Activated CD4-positive, alpha-beta T cell treated with anti-CD3 and anti-CD28 coated beads, Interleukin-2, amount 50 U/mL, for 24 hours (primary cell): Measurements from ENCODE around the gene PTK6.
A peak's percentile ranks its signal among the peaks of the same experiment; 100 is the strongest.
"Not testable (repeated sequence)": the region's sequence is repeated elsewhere in the genome, so short reads cannot be mapped to it uniquely, and the experiment has no call there.

Experiments used
- DNase-seq, 2 donors: peaks; one replicate each; pipeline ENCODE4 v3.0.0-alpha.2; 2020; ENCODE audit warnings: low read depth in 1 of 2, low spot score in 1 of 2

The PTK6 gene

DNA sequence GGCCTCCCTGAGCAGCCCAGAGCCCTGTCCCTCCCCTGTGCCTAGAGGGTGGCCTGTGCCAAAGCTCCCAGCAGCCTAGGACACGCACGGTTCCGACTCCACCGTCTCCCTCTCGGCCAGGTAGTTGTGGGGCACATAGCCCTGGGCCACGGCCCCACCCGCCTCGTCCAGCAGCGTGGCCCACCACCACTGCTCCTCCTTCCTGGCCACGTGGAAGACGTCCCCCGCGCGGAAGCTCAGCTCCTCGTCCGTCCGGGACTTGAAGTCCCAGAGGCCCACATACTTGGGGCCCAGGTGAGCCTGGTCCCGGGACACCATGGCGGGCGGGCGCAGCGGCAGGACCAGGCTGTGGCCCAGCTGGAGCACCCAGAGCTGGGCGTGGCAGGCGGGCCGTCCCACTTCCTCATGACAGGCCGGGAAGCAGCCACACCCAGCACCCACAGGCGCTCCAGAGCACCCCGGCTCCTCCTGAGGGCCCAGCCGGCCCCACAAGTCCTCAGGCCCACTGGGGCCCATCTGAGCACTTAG, at the start of gene PTK6:
PTK6 (minus strand) TSS at position 380 of the 528 bp plus-strand sequence; CDS start at position 318, 62 bp downstream.
- DNase-seq: no peak

DNA sequence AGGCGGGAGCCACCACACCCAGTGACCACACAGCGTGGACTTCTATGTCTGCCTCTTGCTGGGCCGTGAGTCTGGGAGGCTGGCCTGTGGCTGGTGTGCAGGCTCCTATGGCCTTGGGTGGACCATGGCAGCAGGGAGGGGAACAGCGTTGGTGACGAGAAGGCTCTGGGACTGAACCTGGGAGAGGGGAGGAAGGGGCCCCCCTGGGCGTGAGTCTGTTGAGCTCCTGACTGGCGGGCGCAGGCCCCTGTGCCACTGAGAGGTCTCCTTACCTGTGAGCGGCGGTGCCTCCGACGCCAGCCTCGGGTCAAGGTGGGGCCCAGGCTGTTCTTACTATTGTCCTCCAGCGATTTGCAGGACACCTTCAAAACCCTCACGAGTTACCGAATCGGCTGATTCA, 49.6 kb upstream of the PTK6 start:
- no peak for DNase-seq

DNA sequence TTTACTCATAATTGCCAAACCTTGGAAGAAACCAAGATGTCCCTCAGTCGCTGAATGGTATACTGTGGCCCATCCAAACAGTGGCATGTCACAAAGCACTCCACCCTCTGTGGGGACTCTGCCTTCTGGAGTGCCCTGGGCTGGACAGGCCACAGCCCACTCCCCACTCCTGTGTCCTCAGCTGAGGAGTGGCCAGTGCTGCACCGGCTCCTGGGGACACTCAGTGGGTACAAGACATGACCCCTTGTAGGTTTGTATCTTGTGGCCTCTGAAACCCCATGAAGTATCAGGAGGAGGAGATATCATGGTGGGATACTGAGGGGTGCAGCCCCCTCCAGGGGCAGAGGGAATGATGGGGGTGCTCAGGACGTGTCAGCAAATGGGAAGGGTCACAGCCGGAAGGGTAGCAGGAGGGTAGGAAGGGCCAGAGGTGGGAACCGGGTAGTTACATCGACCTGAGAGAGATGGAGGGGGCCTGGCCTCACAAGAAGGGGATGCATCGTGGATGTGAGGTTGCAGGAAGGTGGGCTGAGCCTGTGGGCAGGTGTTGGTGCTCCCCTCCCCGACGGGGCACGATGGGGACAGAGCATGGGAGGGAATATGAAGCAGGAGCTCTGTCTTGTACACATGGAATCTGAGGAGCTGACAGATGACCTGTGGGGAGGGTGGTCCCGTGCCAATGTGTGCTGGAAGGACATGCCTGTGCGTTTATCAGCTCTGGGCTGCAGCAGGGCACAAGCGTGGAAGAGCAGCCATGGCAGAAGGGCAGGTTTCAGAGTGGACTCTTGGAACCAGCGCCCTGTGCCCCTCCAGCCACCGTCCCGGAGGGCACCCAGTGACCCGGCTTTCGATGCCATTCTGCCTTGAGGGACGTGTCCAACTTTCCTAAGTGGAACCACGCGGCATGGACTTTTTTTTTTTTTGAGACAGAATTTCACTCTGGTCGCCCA, 48.7 kb upstream of the PTK6 start:
- DNase-seq: no peak

DNA sequence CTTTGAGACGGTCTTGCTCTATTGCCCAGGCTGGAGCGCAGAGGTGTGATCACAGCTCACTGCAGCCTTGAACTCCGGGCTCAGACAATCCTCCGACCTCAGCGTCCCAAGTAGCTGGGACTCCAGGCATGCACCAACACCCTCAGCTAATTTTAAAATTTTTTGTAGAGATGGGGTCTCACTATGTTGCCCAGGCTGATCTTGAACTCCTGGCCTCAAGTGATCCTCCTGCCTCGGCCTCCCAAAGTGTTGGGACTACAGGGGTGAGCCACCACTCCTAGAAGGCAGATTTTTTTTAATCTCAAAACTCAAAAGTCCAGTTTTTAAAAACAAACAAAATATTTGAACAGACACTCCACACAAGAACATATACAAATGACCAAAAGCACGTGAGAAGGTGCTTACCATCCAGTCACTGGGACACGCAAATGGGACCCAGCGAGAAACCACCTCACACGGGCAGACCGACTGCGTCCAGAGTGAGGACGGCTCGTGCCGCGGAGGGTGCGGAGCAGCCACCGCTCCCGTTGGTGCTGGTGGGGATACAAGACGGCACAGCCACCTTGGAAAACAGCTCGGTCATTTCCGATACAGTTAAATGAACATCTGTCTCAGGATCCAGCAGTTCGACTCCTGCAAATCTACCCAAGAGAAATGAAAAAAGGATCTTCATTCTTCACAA, 45.3 kb upstream of the PTK6 start:
- DNase-seq: no peak

DNA sequence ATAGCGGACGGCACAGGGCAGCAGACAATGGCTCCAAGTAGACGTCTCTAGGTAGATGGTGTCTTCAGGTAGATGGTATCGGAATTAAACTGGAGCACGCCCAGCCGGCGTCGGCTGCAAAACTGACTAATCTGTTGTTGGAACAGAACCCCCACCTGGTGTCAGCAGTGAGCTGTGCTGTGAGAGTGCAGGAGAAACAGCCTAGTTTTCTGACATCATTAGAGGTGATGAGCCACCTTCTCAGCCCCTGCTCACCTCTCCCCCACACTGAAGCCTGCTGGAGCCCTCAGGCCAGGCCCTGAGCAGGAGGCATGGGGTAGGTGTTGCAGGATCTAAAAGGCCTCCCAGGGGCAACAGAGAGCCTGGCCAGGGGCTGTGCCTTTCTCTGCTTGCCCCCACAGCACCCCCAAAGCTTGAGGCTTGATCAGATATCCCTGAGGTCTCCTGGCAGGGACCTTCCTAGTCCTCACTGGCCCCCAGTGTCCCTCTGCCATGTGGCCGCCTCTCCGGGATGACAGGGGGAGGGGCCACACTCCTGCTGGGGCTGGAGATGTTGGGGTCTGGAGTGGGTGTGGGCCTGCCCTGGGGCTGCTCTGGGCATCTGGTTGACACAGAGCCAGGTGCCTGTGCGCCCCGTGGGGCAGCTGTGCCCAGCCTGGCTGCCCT, 43.8 kb upstream of the PTK6 start:
- DNase-seq: peak; percentile 31 to 59

DNA sequence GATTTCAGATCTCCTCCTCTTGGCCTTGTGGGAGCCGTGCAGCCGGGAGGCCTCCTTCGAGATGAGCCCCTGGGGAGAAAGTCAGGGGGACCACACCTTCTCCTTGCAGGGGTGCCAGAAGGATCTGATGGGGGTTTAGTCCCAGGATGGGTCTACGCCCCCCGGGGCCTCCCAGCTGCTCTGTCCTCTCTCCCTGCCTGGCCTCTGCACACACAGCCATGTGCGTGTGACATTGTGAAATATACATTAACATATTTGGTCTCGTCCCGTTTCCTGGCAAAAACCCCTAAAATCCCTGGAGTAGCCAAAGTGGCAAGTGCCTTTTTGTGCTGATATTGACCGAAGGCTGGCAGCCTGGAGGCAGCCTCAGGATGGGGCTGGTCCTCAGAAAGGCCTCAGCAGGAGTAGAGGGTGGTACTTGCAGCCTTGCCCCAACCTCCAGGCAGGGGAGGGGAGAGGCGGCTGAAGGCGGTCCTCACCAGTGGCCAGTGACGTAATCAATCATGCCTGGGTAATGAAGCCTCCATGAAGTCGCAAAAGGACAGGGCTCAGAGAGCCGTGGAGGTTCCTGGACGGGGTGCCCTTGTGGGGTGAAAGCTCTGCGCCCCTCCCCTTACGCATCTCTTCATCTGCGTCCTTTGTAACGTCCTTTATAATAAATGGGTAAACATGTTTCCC, 42.0 kb upstream of the PTK6 start:
- no peak for DNase-seq

DNA sequence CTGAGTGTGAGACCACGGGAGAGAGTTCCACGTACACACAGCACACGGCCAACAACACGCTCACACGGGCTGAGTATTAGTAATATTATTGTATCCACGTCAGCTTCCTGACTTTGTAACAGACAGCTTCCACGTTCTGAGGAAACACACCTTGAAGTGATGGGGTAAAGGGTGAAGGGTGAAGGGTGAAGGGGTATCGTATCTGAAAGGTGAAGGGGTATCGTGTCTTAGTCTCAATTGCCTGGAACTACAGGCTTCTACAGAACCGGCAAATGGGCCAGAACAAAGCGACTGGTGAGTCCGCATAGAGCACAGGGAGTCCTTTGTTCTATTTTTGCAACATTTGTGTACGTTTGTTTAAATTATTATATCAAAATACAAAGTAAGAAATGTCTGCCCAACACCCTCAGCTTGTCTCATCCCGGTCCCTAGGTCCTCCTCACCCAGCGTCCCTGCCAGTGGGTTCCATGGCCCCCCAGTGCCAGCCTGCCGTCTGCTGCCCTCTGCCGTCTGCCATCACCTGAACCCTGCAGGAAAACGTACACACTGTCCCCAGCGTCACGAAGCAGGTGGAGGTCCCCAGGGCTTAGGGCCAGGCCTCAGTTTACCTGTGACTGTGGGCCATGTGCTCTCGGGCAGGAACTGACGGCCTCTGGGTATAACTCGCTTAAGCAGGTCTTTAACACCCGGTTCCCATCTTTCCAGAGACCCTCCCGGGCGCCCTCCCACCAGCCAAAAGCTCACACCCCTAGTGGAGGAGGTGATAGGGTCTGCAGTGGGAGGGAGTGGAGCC, 41.2 kb upstream of the PTK6 start:
- DNase-seq: no peak

DNA sequence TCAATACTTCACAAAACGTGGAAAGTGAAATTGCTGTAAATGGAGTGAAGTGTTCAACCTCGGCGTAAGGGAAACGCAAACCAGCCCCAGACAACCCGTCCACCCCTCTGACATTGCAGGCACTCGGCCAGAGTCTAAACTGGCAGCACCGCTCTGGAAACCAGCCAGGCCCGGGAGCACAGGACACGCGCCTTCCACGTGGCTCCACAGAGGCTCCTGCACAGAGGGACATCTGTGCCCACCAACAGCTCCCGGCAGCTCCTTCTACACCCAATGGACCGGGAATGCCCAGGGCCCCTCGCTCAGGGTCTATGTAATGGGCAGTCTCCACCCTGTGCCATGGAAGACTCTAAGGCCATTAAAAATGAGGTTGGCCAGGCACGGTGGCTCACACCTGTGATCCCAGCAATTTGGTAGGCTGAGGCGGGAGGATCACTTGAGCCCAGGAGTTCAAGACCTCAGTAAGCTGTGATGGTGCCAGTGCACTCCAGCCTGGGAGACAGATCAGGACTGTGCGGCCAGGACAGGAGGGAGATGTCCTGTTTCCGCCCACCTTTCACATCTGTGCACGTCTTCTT, 40.2 kb upstream of the PTK6 start:
- no peak for DNase-seq

DNA sequence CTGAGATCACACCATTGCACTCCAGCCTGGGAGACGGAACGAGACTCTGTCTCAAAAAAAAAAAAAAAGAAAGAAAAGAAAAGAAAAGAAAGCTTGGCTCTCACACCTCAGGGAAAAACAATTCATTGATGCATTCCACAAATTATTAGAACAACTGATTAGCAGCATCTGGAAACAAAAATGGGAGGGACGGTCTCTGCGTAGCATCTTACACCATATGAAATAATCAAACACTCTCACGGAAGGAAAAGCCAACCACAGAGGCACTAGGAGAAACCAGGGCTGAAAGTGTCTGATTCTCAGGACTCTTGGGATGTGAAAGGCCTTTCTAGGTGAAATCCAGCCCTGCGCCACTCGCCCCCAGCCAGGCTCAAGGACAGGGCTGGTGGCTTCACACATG, 39.1 kb upstream of the PTK6 start:
- DNase-seq: no peak

DNA sequence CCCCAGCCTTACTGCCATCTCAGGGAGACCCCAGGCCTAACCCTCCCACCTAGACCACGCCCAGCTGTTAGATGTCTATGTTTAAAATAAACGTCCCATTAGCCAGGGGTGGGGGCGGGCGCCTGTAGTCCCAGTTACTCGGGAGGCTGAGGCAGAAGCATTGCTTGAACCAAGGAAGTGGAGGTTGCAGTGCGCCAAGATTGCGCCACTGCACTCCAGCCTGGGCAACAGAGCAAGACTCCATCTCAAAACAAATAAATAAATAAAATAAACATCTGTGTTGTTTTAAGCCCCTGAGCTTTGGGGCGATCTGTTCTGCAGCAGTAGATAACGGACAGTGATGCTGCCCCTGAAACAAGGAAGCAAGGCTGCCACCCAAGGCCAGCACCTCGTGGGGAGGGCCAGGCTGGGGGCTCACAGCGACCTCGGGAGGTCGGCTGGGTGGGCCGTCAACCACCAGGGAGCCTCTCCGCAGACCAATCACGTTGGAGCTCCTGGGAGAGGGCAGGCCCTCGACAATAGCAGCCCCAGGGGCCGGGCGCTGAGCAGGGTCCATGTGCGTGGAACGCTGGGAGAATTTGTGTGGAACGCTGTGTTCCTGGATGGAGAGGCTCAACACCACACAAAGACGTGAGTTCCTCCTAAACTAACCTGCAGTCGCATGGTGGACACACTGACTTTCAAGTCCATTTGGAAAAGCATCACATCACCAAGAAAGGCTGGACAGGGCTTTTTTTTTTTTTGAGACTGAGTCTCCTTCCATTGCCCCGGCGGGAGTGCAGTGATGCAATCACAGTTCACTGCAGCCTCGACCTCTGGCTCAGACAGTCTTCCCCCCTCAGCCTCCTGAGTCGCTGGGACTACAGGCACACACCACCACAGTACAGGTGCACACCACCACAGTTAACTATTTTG, 37.9 kb upstream of the PTK6 start:
- no peak for DNase-seq

DNA sequence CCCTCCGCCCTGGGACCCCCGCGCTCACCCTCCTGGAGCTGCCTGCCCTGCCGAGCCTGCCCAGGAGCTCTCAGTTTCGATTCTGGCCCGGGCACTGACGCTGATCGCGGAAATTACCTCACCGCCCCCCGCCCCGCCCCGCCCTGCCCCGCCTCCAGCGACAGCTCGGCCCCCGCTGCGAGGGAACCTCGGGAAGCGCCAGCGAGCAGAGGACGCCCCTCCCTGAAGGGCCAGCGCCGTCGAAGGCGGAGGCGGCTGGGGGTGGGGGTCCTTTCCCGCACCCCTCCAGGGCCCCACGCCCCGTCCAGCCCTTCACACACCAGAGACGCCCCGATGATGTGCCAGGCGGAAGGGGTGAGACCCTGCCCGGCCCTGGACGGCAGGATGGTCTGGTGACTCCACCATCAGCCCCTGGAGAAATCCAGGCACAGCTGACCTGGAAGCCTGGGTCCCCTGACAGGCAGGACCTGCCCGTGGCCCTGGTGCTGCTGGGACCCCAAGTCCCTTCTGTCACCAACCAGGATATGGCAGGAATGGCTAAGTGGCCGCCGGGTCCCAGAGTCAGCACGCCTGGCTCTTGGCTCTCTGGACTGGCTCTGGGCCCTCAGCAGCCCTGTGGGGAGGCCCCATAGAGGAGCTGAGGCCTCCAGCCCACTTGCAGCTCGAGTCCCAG, 37.1 kb upstream of the PTK6 start, which contains the start of gene HELZ2:
HELZ2 (minus strand) TSS at position 84 of the 673 bp plus-strand sequence. CDS start 1,854 bp downstream, outside the sequence.
- DNase-seq: peak; percentile 22 to 29

DNA sequence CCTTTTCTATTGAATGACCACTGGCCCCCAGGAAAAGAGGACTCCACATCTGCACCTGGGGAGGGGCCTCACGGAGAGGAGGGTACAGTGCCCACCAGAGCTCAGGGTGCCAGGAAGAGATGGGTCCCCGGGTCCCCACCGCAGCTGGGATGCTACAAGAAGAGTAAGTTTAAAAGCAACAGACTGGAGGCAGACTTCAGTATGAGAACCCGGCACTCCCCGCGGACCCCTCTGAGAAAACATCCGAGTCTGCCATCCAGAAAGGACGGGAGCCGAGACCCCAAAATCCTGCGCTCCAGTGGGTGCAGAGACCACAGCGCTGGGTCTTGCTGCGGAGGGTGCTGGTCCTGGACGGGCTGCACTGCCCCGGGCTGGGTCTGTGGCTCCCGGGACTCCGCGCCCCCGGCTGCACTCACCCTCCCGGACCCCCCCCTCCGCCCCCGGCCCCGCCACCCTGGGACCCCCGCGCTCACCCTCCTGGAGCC, 36.5 kb upstream of the PTK6 start:
- no peak for DNase-seq

DNA sequence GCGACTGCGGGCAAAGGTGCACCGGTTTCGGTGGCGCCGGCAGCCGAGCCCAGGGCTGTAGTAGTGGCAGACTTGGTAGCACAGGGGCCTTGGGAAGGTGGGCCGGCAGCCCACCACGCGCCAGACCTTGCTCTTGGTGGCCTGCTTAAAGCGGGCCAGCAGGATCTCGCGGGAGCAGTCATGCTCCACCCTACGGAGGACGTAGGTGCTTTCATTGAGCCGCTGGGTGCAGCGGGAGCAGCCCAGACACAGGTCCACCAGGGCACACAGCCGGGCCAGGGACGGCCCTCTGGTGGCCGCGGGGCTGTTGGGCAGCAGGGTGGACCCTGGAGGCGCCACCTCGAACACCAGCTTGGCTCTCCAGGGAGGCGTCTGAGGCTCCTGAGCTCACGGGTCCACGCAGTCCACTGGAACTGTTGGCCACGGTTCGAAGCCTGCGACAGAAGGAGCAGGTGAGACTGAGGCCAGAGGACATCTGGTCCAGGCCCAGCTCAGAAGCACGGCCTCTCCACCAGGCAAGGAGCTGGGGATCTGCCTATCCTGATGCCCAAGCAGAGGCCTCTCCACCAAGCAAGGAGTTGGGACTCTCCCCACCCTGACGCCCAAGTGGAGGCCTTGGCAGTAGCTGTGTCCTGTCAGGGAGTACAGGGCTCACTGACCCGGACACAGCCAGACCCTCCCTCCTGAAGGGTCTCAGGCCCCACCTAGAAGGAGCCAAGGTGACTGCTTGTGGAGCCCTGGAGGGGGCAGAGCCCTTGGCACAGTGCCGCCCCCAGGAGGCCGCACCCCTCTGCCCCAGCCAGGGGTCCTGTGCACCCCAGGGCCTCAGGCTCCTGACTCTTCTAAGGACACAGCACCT, 35.8 kb upstream of the PTK6 start:
- no peak for DNase-seq

DNA sequence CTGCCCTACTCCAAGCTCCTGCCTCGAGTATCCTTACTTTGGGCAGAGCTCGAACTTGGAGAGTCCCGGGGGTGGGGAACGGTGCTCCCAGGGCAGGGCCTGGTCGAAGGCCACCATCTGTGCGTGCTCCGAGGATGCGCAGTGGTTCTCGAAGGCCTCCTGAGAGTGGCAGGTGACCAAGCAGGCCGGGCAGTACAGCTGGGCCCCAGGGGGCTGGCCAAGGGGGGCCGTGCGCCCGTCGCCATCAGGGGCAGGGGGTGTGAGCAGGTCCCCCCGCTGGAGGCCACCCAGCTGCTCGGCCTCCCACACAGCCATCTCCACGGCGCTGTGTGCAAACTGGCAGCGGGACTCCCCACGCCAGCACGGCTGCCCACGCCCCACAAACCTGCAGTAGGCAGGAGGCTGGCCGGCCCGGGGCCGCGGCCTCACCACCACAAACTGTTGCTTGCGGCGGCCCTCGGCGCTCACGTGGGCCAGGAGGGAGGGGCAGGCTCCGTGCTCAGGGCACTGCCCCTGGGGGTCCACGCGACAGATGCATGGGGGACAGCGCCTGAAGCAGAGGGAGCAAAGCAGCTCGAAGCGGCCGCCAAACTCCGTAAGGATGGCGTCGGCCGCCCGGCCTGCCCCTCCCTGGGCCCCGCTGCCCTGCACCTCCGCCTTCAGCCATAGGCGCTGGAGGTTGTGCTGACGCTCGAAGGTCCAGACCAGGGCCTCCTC, 35.1 kb upstream of the PTK6 start:
- DNase-seq: no peak

DNA sequence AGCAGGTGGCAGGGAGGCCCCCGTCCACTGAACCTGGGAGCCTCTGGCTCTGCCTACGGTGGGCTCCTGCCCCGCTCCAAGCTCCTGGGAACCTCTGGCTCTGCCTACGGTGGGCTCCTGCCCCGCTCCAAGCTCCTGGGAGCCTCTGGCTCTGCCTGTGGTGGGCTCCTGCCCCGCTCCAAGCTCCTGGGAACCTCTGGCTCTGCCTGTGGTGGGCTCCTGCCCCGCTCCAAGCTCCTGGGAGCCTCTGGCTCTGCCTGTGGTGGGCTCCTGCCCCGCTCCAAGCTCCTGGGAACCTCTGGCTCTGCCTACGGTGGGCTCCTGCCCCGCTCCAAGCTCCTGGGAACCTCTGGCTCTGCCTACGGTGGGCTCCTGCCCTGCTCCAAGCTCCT, 33.9 kb upstream of the PTK6 start:
- DNase-seq: not testable (repeated sequence)
